ENCODE measurements around the gene RIC8A.

The RIC8A gene

GRCh38 chr11:256952-257737 lies 49.6 kb downstream of the RIC8A start:
- TF ChIP-seq ZNF274 (IDR thresholded peaks at IDR 0.05; ENCODE audit: low read depth, low read length) = no peak
- H3K4me3 ChIP-seq (ENCODE audit: low read length) = no peak overlapping the region

- no peak for TF ChIP-seq ZNF274 (IDR thresholded peaks at IDR 0.05; ENCODE audit: low read depth, low read length)
- H3K4me3 ChIP-seq (ENCODE audit: low read length) = no peak overlapping the region
Observed at GRCh38 chr11:257766-258493, 50.4 kb downstream of the RIC8A start.

DNA sequence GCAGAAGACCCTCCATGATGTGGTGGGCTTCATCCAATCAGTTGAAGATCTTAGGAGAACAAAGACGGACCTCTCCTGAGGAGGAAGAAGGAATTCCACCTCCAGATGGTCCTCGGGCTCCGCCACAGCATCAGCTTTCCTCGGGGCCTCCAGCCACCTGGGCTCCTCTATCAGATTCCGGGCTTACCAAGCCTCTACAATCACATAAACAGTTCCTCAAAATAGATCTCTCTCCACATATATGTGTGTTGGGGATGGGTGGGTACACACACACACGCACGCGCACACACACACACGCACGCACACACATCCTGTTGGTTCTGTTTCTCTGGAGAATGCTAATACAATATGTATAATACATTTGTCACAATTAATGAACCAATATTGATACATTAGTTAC lies 51.9 kb downstream of the RIC8A start:
- no peak overlapping the region for H3K4me3 ChIP-seq (ENCODE audit: low read length)
- TF ChIP-seq ZNF274 (IDR thresholded peaks at IDR 0.05; ENCODE audit: low read depth, low read length) = no peak

GRCh38 chr11:261624-262023 lies 54.1 kb downstream of the RIC8A start:
- no peak for TF ChIP-seq ZNF274 (IDR thresholded peaks at IDR 0.05; ENCODE audit: low read depth, low read length)
- no peak overlapping the region for H3K4me3 ChIP-seq (ENCODE audit: low read length)

Data from GM08714 (cell line).